GM21447 (cell line): ENCODE data around the gene AFAP1L2.

Experiments used
- ATAC-seq: cut with Tn5 transposase; IDR thresholded peaks from one replicate; pipeline ENCODE4 v1.9.1; 2021; ENCODE audit not compliant: unreplicated experiment

Gene AFAP1L2

DNA sequence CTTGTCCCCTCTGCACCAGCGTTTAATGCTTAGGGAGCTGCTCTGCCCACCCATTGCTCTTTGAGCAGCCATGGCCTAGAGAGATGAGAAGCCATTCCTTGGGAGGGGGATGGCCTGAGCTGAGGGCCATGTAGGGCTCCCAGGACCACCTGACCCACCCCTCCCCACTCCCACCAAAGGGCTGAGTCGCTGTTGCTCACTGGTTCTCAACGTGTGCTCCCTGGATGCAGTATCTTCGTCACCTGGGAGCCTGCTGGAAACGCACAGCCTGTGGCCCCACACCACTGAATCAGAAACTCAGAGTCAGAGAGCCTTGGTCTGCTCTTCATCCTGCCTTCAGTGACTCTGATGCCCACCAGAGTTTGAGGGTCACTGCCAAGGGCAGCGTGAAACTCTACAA, 128.2 kb downstream of the AFAP1L2 start:
- no peak for ATAC-seq

- no peak for ATAC-seq
Measured at GRCh38 chr10:114274616-114275453, 129.5 kb downstream of the AFAP1L2 start.

- ATAC-seq: no peak
Measured at GRCh38 chr10:114273910-114274309, 130.4 kb downstream of the AFAP1L2 start.

DNA sequence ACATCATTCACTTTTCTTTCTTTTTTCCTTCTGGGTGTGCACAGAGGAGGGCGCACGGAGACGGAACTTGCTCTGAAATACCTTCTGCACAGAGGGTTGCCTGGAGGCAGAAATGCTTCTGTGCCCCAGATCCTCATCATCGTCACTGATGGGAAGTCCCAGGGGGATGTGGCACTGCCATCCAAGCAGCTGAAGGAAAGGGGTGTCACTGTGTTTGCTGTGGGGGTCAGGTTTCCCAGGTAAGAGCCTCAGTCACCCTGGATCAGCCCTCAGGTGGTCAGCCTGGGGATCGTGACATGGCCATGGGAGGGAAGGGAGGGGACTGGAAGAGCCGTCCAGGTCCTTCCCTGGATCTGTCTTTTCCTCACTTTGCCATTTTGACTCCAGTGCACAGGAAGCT, 131.6 kb downstream of the AFAP1L2 start:
- ATAC-seq: no peak

DNA sequence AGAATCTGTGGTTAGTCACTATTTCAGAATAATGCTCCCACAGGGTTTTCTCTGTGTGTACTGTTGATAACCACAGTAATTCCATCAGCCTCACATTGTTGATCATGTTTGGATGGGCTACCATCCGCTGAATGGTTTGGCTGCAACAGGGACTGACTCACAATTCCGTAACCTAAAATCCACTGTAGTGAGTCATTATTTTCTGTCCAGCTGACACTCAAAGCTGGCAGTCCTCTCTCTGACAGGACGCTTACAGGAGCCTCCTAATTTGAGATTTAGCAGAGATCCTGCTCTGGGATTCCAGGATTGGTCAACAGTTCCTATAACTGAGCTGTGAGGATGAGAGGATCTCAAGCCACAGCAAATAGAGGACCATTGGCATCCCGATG, 132.5 kb downstream of the AFAP1L2 start:
- no peak for ATAC-seq

GRCh38 chr10:114271075-114271778, 133.1 kb downstream of the AFAP1L2 start:
- ATAC-seq: no peak

DNA sequence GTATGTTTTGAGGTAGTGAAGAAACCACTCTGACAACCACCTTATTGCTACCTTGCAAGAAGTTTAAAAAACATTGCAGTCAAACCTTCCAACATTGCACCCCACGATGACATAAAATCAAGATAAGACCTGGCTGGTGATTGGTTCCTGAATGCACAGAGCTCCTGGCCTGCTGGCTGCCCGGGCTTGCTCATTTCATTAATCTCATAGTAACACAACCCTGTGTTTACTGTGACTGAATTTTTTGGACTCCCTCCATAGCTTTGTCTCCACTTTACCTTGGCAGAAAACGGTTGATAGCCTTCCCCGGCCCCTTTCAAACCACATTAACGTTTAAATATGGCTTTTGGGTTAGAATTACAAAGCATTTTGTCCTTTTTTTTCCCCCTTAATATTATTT, 137.8 kb downstream of the AFAP1L2 start:
- no peak for ATAC-seq

- ATAC-seq: no peak
Measured at GRCh38 chr10:114265392-114266053, 138.8 kb downstream of the AFAP1L2 start.

DNA sequence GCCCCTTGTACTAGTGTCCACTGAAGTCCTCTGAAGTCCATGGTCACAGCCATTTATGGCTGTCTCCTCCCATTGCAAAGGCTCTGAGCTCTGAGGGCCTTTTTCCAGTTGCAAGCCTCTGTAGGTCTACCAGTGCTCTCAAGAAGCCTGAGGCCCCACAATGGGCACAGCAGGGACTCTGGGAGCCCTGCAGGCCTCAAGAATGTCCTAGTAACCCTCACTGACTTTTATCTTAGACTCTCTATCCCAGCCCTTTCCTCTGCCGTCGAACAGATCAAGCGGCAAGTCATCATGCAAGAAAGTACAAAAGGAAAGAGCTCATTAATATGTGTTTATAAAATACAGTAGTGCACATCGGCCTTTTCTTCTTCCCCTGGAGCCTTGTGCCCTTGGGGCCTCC, 141.8 kb downstream of the AFAP1L2 start:
- no peak for ATAC-seq

DNA sequence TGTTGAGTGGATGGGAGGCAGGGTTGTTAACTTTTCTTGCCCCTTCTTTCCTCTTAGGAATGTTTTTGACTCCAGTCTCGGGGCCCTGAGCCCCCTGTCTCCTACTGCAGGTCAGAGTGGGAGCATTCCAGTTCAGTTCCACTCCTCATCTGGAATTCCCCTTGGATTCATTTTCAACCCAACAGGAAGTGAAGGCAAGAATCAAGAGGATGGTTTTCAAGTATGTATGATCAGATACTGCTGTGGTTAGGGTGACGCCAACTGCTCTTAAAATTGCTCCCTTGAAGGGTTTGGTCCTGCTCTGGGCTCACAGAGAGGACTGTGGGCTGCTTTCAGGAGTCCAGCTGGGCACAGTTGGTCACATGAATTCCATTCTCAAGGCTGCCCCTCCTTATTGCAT, 143.2 kb downstream of the AFAP1L2 start:
- ATAC-seq: no peak

DNA sequence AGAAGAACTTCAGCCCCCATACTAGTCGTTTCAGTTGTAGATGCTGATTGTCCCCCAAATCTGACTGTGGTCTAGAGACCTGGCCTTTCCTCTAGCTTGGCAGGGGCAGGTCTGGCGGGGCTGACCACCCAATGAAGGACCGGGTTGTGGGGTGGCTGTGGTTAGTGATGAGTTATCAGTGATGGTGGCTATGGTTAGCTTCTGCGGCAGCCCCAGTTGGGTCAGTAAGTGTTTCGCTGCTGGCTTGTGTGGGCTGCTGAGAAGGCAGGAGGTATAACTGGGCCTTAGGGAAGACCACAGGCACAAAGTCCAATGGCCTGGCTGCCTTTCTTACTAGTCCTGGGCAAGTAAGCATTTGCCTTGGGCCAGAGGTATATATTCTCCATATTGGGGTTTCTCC, 143.9 kb downstream of the AFAP1L2 start:
- no peak for ATAC-seq

DNA sequence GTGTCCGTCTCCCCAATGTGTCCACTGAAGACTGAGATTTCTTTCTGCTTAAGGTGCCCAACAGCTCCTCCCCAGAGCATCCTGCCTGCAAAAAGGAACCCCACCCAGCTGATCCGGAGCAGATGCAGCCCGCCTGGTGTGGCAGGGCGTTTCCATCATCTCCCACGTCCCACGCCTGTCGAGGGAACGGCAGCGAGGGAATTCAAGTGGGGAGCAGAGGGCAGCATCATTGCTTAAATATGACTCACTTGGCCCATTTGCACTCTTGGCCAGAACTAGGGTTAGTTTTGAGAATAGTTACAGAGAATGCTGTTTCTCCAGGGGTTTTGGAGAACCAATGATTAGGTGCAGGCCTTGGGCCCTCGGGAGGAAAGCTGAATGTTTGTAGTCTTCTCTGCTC, 144.5 kb downstream of the AFAP1L2 start:
- ATAC-seq: no peak

DNA sequence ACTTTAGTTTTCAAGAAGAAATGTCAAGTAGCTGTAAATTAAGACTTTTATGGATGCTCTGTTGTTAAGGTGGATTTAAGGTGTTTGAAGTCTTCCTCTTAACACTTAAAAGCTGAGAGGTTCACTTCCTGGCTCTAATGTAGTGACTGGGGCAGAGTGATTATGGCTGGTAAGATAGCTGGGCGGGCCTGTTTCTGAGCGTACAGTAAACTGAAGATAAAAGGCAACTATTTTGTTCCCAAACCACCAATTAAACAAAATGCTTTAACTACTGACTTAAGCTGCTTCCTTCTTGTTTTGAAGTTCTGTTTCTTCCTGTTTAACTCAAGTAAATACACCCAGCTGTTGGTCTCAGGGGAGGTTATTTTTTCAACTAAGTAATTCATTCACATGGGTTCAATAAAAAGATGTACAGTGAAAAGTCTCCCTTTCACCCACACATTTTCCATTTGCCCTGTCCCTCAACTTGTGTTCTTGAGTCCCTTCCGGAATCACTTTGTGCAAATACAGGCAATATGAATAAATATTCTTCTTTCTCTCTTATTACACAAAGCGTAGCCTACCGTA, 145.9 kb downstream of the AFAP1L2 start:
- no peak for ATAC-seq

DNA sequence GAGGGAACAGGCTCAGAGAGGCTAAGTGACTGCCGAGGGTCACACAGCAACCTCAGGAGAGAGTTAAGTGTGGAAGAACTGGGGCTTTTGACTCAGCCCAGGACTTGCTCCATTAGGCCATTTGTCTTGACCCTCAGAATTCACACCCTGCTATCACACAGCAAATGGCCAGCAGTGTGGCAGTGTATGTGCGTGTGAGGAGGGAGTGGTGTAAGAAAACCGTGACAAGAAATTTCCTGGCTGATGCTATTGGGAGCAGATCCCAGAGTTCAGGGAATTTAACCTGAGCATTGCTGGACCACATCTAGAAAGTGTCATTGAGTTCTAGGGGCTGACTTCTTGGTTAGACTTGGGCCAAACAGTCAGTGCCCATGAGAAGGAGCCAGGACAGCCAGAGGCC, 146.8 kb downstream of the AFAP1L2 start:
- ATAC-seq: no peak

GRCh38 chr10:114256822-114257221, 147.5 kb downstream of the AFAP1L2 start:
- ATAC-seq: no peak

DNA sequence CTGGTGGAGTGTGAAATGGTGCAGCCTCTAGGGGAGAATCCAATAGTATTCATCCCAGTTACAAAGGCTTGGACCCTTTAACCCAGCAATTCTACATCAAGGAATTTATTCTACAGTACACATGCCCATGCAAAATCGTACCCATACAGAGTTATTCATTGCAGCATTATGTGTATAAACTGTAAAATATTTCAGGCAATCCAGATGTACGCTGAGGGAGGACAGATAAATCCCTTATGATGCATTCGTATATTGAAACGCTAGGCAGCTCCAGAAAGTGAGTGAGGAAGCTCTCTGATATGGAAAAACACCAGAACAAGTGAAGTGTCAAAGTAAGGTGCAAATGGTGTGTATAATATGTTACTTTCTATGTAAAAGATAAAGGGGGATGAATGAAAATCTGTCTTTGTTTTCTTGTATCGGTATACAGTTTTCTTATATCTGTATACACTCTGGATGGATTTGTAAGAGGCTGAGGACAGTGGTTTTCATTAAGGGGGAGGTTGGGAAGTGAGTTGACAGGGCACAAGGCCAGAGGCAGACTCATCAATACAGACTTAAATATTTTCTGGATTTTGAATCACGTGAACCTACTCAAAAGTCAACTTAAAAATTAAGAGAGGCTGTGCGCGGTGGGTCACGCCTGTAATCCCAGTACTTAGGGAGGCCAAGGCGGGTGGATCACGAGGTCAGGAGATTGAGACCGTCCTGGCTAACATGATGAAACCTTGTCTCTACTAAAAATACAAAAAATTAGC, 148.1 kb downstream of the AFAP1L2 start:
- no peak for ATAC-seq

DNA sequence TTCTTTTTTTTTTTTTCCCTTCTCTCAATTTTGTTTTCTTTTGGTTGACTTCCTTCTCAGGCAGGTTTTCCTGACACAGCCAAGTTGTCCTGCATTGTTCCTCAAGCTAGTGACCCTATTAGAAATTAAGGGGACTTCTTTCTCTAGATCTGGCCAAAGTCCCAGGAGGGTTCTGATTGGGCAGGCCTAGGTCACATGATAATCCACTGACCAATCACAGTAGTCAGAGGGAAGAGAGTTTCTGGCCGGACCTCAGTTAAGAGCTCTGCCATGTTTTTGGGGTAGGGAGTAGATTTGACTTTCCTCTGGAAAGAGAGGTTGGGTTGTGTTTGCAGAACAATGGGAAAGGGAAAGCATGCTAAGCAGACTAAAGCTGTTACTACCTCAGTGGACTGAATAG, 149.1 kb downstream of the AFAP1L2 start:
- ATAC-seq: no peak

GRCh38 chr10:114252883-114253282, 151.4 kb downstream of the AFAP1L2 start:
- no peak for ATAC-seq

DNA sequence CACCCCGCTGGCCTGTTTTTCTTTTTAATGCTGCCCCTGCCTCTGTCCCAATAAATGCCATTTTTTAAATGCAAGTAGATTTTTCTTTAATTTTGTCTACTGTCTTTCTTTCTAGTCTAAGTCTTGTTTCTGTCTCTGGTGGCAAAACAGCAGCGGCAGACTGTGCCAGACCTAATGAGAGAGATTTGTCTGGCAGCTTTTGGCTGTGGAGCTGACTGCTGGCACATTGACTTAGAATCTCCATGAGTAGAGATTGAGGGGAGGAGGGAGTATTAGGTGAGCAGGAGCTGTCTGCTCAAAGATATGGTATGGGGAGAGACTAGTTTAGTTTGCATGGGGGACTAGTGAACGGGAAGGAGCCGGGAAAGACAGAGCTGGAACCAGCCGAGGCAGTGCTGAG, 152.2 kb downstream of the AFAP1L2 start:
- ATAC-seq: no peak

GRCh38 chr10:114250716-114251115, 153.6 kb downstream of the AFAP1L2 start:
- no peak for ATAC-seq

- ATAC-seq: no peak
Measured at GRCh38 chr10:114250236-114250635, 154.1 kb downstream of the AFAP1L2 start.
